ENCODE data around the gene ITFG2.

The ITFG2 gene

DNA sequence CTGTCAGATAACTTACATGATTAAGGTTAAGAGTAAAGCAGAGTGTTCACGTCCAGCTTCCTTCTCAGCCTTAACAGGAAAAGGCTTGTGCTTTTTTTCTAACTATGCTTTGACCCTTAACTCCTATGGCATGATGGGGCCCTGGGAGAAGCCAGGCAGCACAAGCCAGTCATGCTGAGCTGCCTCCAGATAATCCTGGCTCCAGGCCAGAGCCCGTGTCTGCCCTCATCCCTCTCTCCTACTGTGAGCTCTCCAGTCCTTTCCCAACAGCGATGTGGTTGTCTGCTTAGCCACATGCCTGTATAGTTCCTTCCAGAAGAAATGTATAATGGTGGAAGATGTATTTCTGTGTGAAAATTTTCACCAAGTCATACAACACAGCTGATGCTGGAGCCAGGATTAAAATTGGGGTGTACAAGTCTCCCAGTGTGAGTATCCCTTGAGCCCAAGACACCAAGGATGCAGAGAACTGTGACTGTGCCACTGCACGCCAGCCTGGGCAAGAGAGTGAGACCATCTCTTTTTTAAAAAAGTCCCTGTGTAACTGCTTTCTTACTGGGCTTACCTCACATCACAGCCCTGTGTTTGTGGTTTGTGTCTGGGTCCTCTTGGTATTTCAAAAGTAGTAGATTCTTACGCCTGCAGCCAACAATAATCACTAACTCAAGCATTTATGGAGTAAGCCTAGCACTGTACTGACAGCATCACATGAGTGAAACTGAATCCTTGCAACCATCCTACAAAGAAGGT is 7.9 kb upstream of the ITFG2 start:
- no peak overlapping the region for H3K4me3 ChIP-seq (ENCODE audit: low read length)
- TF ChIP-seq, protein P1, sequence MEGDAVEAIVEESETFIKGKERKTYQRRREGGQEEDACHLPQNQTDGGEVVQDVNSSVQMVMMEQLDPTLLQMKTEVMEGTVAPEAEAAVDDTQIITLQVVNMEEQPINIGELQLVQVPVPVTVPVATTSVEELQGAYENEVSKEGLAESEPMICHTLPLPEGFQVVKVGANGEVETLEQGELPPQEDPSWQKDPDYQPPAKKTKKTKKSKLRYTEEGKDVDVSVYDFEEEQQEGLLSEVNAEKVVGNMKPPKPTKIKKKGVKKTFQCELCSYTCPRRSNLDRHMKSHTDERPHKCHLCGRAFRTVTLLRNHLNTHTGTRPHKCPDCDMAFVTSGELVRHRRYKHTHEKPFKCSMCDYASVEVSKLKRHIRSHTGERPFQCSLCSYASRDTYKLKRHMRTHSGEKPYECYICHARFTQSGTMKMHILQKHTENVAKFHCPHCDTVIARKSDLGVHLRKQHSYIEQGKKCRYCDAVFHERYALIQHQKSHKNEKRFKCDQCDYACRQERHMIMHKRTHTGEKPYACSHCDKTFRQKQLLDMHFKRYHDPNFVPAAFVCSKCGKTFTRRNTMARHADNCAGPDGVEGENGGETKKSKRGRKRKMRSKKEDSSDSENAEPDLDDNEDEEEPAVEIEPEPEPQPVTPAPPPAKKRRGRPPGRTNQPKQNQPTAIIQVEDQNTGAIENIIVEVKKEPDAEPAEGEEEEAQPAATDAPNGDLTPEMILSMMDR (conservative IDR thresholded peaks at IDR 0.05; ENCODE audit: low read depth, low read length), result no peak
- peak; percentile 42 for DNase-seq (ENCODE audit: low read depth)

GRCh38 chr12:2805143-2805520 is 7.3 kb upstream of the ITFG2 start:
- TF ChIP-seq, protein P1 (conservative IDR thresholded peaks at IDR 0.05; ENCODE audit: low read depth, low read length), result no peak
- DNase-seq (ENCODE audit: low read depth), result no peak
- no peak overlapping the region for H3K4me3 ChIP-seq (ENCODE audit: low read length)

DNA sequence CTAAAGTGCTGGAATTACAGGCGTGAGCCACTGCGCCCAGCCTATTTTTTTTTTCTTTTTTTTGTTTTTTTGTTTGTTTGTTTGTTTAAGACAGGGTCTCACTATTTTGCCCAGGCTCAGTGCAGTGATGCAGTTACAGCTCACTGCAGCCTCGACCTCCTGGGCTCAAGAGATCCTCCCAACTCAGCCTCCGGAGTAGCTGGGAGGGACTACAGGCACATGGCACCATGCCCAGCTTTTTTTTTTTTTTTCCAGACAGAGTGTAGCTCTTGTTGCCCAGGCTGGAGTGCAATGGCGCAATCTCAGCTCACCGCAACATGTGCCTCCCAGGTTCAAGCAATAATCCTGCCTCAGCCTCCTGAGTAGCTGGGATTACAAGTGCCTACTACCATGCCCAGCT is 5.8 kb upstream of the ITFG2 start:
- H3K4me3 ChIP-seq (ENCODE audit: low read length), result no peak overlapping the region
- DNase-seq (ENCODE audit: low read depth), result no peak
- TF ChIP-seq, protein P1 (conservative IDR thresholded peaks at IDR 0.05; ENCODE audit: low read depth, low read length), result no peak

- H3K4me3 ChIP-seq (ENCODE audit: low read length), result peak overlapping the region; percentile 95
- TF ChIP-seq, protein P1 (conservative IDR thresholded peaks at IDR 0.05; ENCODE audit: low read depth, low read length), result no peak
- DNase-seq (ENCODE audit: low read depth), result no peak
These were observed 667 bp upstream of the ITFG2 start for GRCh38 chr12:2811801-2812200.

- TF ChIP-seq, protein P1 (conservative IDR thresholded peaks at IDR 0.05; ENCODE audit: low read depth, low read length), result peak; percentile 82
- DNase-seq (ENCODE audit: low read depth), result no peak
These were observed 1.0 kb downstream of the ITFG2 start for GRCh38 chr12:2813214-2814185.

DNA sequence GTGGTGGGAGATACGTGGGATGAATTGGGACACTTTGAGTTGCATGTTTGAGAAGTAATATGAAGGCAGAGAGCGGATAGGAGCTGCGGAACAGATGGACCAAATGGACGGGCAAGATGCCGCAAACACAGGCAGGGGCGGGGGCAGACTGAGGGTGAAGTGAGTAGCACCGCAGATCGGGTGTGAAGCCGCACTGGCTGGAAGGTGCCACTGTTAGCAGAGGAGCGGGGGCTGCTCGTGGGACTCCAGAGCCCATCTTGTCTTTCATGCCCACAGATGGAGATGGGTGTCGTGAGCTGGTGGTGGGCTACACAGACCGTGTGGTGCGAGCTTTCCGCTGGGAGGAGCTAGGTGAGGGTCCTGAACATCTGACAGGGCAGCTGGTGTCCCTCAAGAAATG is 7.3 kb downstream of the ITFG2 start:
- DNase-seq (ENCODE audit: low read depth), result no peak
- H3K4me3 ChIP-seq (ENCODE audit: low read length), result no peak overlapping the region
- TF ChIP-seq, protein P1 (conservative IDR thresholded peaks at IDR 0.05; ENCODE audit: low read depth, low read length), result no peak

More at GRCh38 chr12:2813214-2814185, 1.0 kb downstream of the ITFG2 start:
- H3K4me3 ChIP-seq (ENCODE audit: low read length), result peak overlapping the region; percentile 95
